Measurements from ENCODE around the gene LIMA1.
"Not testable (repeated sequence)": the region's sequence is repeated elsewhere in the genome, so short reads cannot be mapped to it uniquely, and the experiment has no call there.

Gene LIMA1

GRCh38 chr12:50232771-50233209, 50.5 kb downstream of the LIMA1 start:
- Mint-ChIP-seq H3K9me3 (no peaks in the 10 kb centered on the region), H3K4me1 (ENCODE audit: low read depth in 2 of 2) (no peaks in the 10 kb centered on the region), H3K27ac (no peak overlapping the region), H3K4me3 (no peak overlapping the region), H3K27me3 (no peaks in the 10 kb centered on the region), H3K36me3 (ENCODE audit: insufficient read depth) (no peaks in the 10 kb centered on the region)
- ATAC-seq (replicated peaks) (no peak), DNase-seq (no peak)

GRCh38 chr12:50232206-50232605, 51.1 kb downstream of the LIMA1 start:
- H3K4me3 Mint-ChIP-seq, result no peak overlapping the region
- no peaks in the 10 kb centered on the region for H3K36me3 Mint-ChIP-seq (ENCODE audit: insufficient read depth)
- H3K9me3 Mint-ChIP-seq, result no peaks in the 10 kb centered on the region
- ATAC-seq (replicated peaks) (no peak), DNase-seq (no peak)
- no peaks in the 10 kb centered on the region for H3K27me3 Mint-ChIP-seq
- no peak overlapping the region for H3K27ac Mint-ChIP-seq
- H3K4me1 Mint-ChIP-seq (ENCODE audit: low read depth in 2 of 2), result no peaks in the 10 kb centered on the region

GRCh38 chr12:50231346-50231745, 52.0 kb downstream of the LIMA1 start:
- DNase-seq, result no peak
- no peak overlapping the region for H3K27ac Mint-ChIP-seq
- ATAC-seq (replicated peaks), result no peak
- H3K4me3 Mint-ChIP-seq, result no peak overlapping the region
- no peaks in the 10 kb centered on the region for H3K9me3 Mint-ChIP-seq
- H3K27me3 Mint-ChIP-seq, result no peaks in the 10 kb centered on the region
- no peaks in the 10 kb centered on the region for H3K4me1 Mint-ChIP-seq (ENCODE audit: low read depth in 2 of 2)
- no peaks in the 10 kb centered on the region for H3K36me3 Mint-ChIP-seq (ENCODE audit: insufficient read depth)

- Mint-ChIP-seq H3K4me1 (ENCODE audit: low read depth in 2 of 2) (no peaks in the 10 kb centered on the region), H3K36me3 (ENCODE audit: insufficient read depth) (no peaks in the 10 kb centered on the region), H3K9me3 (no peaks in the 10 kb centered on the region), H3K27ac (no peak overlapping the region), H3K27me3 (no peaks in the 10 kb centered on the region), H3K4me3 (no peak overlapping the region)
- ATAC-seq (replicated peaks) (no peak), DNase-seq (no peak)
Observed at GRCh38 chr12:50230217-50230616, 53.1 kb downstream of the LIMA1 start.

- H3K4me3 Mint-ChIP-seq, result peak overlapping the region in 1 of 2 donors; percentile 12
- ATAC-seq (replicated peaks), result peak; percentile 67
Observed at GRCh38 chr12:50224026-50224692, 59.2 kb downstream of the LIMA1 start.

GRCh38 chr12:50222275-50222783, 61.0 kb downstream of the LIMA1 start:
- Mint-ChIP-seq H3K27ac (no peak overlapping the region), H3K4me3 (no peak overlapping the region), H3K27me3 (no peaks in the 10 kb centered on the region), H3K4me1 (ENCODE audit: low read depth in 2 of 2) (peaks cover 7 to 21% of the 10 kb centered on the region in 2 donors), H3K9me3 (no peaks in the 10 kb centered on the region), H3K36me3 (ENCODE audit: insufficient read depth) (peaks cover 3% of the 10 kb centered on the region)
- ATAC-seq (replicated peaks) (peak; percentile 40), DNase-seq (no peak)

More at GRCh38 chr12:50224026-50224692, 59.2 kb downstream of the LIMA1 start:
- Mint-ChIP-seq H3K4me1 (ENCODE audit: low read depth in 2 of 2) (peaks cover 7 to 19% of the 10 kb centered on the region in 2 donors), H3K27me3 (no peaks in the 10 kb centered on the region), H3K27ac (peak overlapping the region in 1 of 2 donors; percentile 66), H3K36me3 (ENCODE audit: insufficient read depth) (no peaks in the 10 kb centered on the region), H3K9me3 (no peaks in the 10 kb centered on the region)
- DNase-seq, result no peak

GRCh38 chr12:50221228-50222008, 61.9 kb downstream of the LIMA1 start:
- Mint-ChIP-seq H3K27me3 (no peaks in the 10 kb centered on the region), H3K27ac (no peak overlapping the region), H3K4me1 (ENCODE audit: low read depth in 2 of 2) (peaks cover 7 to 25% of the 10 kb centered on the region in 2 donors), H3K4me3 (no peak overlapping the region), H3K9me3 (no peaks in the 10 kb centered on the region), H3K36me3 (ENCODE audit: insufficient read depth) (peaks cover 3% of the 10 kb centered on the region)
- ATAC-seq (replicated peaks), result no peak
- no peak for DNase-seq

GRCh38 chr12:50220363-50220995, 62.8 kb downstream of the LIMA1 start:
- Mint-ChIP-seq H3K27ac (no peak overlapping the region), H3K36me3 (ENCODE audit: insufficient read depth) (peaks cover 3% of the 10 kb centered on the region), H3K27me3 (no peaks in the 10 kb centered on the region), H3K4me1 (ENCODE audit: low read depth in 2 of 2) (peaks cover 7 to 25% of the 10 kb centered on the region in 2 donors), H3K4me3 (no peak overlapping the region), H3K9me3 (no peaks in the 10 kb centered on the region)
- no peak for DNase-seq
- peak; percentile 55 for ATAC-seq (replicated peaks)

GRCh38 chr12:50219544-50219943, 63.8 kb downstream of the LIMA1 start:
- Mint-ChIP-seq H3K4me1 (ENCODE audit: low read depth in 2 of 2) (peaks cover 10 to 33% of the 10 kb centered on the region in 2 donors), H3K36me3 (ENCODE audit: insufficient read depth) (peaks cover 3% of the 10 kb centered on the region), H3K9me3 (no peaks in the 10 kb centered on the region), H3K27me3 (no peaks in the 10 kb centered on the region), H3K4me3 (no peak overlapping the region), H3K27ac (no peak overlapping the region)
- DNase-seq (no peak), ATAC-seq (replicated peaks) (no peak)

GRCh38 chr12:50219001-50219400, 64.3 kb downstream of the LIMA1 start:
- H3K27ac Mint-ChIP-seq; H3K4me3 Mint-ChIP-seq; DNase-seq; H3K36me3 Mint-ChIP-seq (ENCODE audit: insufficient read depth); H3K27me3 Mint-ChIP-seq; ATAC-seq (replicated peaks); H3K9me3 Mint-ChIP-seq: not testable (repeated sequence)
- peaks cover 8 to 34% of the 10 kb centered on the region in 2 donors for H3K4me1 Mint-ChIP-seq (ENCODE audit: low read depth in 2 of 2)

- ATAC-seq (replicated peaks) (no peak), DNase-seq (no peak)
- Mint-ChIP-seq H3K27ac (no peak overlapping the region), H3K9me3 (no peaks in the 10 kb centered on the region), H3K36me3 (ENCODE audit: insufficient read depth) (peaks cover 3% of the 10 kb centered on the region), H3K4me1 (ENCODE audit: low read depth in 2 of 2) (peaks cover 7 to 39% of the 10 kb centered on the region in 2 donors), H3K4me3 (no peak overlapping the region), H3K27me3 (no peaks in the 10 kb centered on the region)
Observed at GRCh38 chr12:50218386-50218785, 64.9 kb downstream of the LIMA1 start.

- DNase-seq (no peak), ATAC-seq (replicated peaks) (no peak)
- Mint-ChIP-seq H3K9me3 (no peaks in the 10 kb centered on the region), H3K4me3 (no peak overlapping the region), H3K36me3 (ENCODE audit: insufficient read depth) (peaks cover 3% of the 10 kb centered on the region), H3K4me1 (ENCODE audit: low read depth in 2 of 2) (peaks cover 9 to 45% of the 10 kb centered on the region in 2 donors), H3K27ac (peak overlapping the region; percentile 41 to 52), H3K27me3 (no peaks in the 10 kb centered on the region)
Observed at GRCh38 chr12:50217202-50217601, 66.1 kb downstream of the LIMA1 start.

GRCh38 chr12:50215033-50215432, 68.3 kb downstream of the LIMA1 start:
- H3K9me3 Mint-ChIP-seq, result no peaks in the 10 kb centered on the region
- DNase-seq (no peak), ATAC-seq (replicated peaks) (no peak)
- peaks cover 13 to 50% of the 10 kb centered on the region in 2 donors for H3K4me1 Mint-ChIP-seq (ENCODE audit: low read depth in 2 of 2)
- H3K4me3 Mint-ChIP-seq, result peak overlapping the region in 1 of 2 donors; percentile 39
- H3K36me3 Mint-ChIP-seq (ENCODE audit: insufficient read depth), result peaks cover 3% of the 10 kb centered on the region
- H3K27ac Mint-ChIP-seq, result peak overlapping the region in 1 of 2 donors; percentile 74
- no peaks in the 10 kb centered on the region for H3K27me3 Mint-ChIP-seq

Measured in effector memory CD8-positive, alpha-beta T cell (primary cell).